GM23338 (cell line): Measurements from ENCODE around the gene PARD6B. TPM values are rescaled to one million over a fixed set of nuclear protein-coding genes. Genes with fewer than 3 reads are reported as not detected.
A peak's percentile ranks its signal among the peaks of the same experiment; 100 is the strongest.

Experiments used
- ATAC-seq: fragments of 200-7000 bp; cut with Tn5 transposase; 3 replicates; pipeline ENCODE4 v1.9.1; 2020
- DNase-seq: peaks from one replicate; pipeline ENCODE4 v3.0.0-alpha.2; 2015; ENCODE audit warnings: low spot score
- H2AFZ ChIP-seq: fragments of 200-600 bp; sonication (generic); 2 replicates; pipeline ENCODE4 v1.8.0; 2016; ENCODE audit warnings: antibody characterized with exemption, mild to moderate bottlenecking, moderate library complexity
- H3F3A ChIP-seq: fragments of 200-600 bp; sonication (generic); replicated peaks from 2 replicates; pipeline ENCODE4 v1.8.0; 2017; ENCODE audit warnings: antibody characterized with exemption, mixed run types, low read depth
- H3K27ac ChIP-seq: fragments of 200-600 bp; sonication (generic); 2 replicates; pipeline ENCODE4 v1.6.1; 2016; ENCODE audit warnings: low read depth
- H3K27me3 ChIP-seq: fragments of 200-600 bp; sonication (generic); 2 replicates; pipeline ENCODE4 v1.8.0; 2016; ENCODE audit warnings: mild to moderate bottlenecking, mixed run types, moderate library complexity; ENCODE audit not compliant: insufficient read depth
- H3K36me3 ChIP-seq: fragments of 200-600 bp; sonication (generic); 2 replicates; pipeline ENCODE4 v1.8.0; 2016; ENCODE audit warnings: mild to moderate bottlenecking; ENCODE audit not compliant: insufficient read depth
- H3K4me1 ChIP-seq: fragments of 200-600 bp; sonication (generic); 2 replicates; pipeline ENCODE4 v1.8.0; 2016; ENCODE audit warnings: mild to moderate bottlenecking, moderate library complexity; ENCODE audit not compliant: insufficient read depth
- H3K4me2 ChIP-seq: fragments of 200-600 bp; sonication (generic); 2 replicates; pipeline ENCODE4 v1.7.1; 2017; ENCODE audit warnings: mixed run types
- H3K4me3 ChIP-seq: fragments of 200-600 bp; sonication (generic); 2 replicates; pipeline ENCODE4 v1.6.1; 2016; ENCODE audit warnings: mixed run types
- H3K79me2 ChIP-seq: fragments of 200-600 bp; sonication (generic); replicated peaks from 2 replicates; pipeline ENCODE4 v1.8.0; 2017; ENCODE audit warnings: mild to moderate bottlenecking; ENCODE audit not compliant: insufficient read depth
- H3K9me2 ChIP-seq: fragments of 200-600 bp; sonication (generic); 2 replicates; pipeline ENCODE4 v1.8.0; 2017; ENCODE audit not compliant: insufficient read depth
- H4K20me1 ChIP-seq: fragments of 200-600 bp; sonication (generic); replicated peaks from 2 replicates; pipeline ENCODE4 v1.8.0; 2017; ENCODE audit warnings: mild to moderate bottlenecking; ENCODE audit not compliant: insufficient read depth
- H3K27ac Mint-ChIP-seq: 2 replicates; pipeline ENCODE4 v1.8.0; 2020; ENCODE audit warnings: inconsistent platforms, mild to moderate bottlenecking, moderate library complexity, mixed read lengths
- H3K27me3 Mint-ChIP-seq: 3 replicates; pipeline ENCODE4 v1.8.0; 2022; ENCODE audit warnings: low read depth, mild to moderate bottlenecking, moderate library complexity, mixed read lengths, inconsistent platforms; ENCODE audit not compliant: insufficient read depth, poor library complexity
- H3K36me3 Mint-ChIP-seq: 3 replicates; pipeline ENCODE4 v1.8.0; 2021; ENCODE audit warnings: low read depth, mild to moderate bottlenecking, inconsistent platforms, moderate library complexity, mixed read lengths
- H3K4me1 Mint-ChIP-seq: 3 replicates; pipeline ENCODE4 v1.8.0; 2020; ENCODE audit warnings: mild to moderate bottlenecking, inconsistent platforms, mixed read lengths
- H3K4me3 Mint-ChIP-seq: 3 replicates; pipeline ENCODE4 v1.8.0; 2021; ENCODE audit warnings: moderate library complexity, mild to moderate bottlenecking, inconsistent platforms, mixed read lengths
- H3K9me3 Mint-ChIP-seq: 3 replicates; pipeline ENCODE4 v1.8.0; 2020; ENCODE audit warnings: moderate library complexity, mild to moderate bottlenecking, inconsistent platforms, mixed read lengths
- CREB1 ChIP-seq: fragments of 250-450 bp; sonication (Bioruptor Pico); IDR thresholded peaks from 2 replicates; pipeline ENCODE4 v1.5.0; 2020; ENCODE audit warnings: low read depth, mild to moderate bottlenecking, moderate library complexity
- EZH2phosphoT487 ChIP-seq: fragments of 200-600 bp; sonication (generic); IDR thresholded peaks from one replicate; pipeline ENCODE4 v1.8.1; 2018; ENCODE audit warnings: antibody characterized with exemption; ENCODE audit not compliant: unreplicated experiment
- JUNB ChIP-seq: IDR thresholded peaks from one replicate; pipeline ENCODE4 v1.6.1; 2016; ENCODE audit warnings: antibody characterized with exemption; ENCODE audit not compliant: unreplicated experiment
- POLR2AphosphoS5 ChIP-seq: IDR thresholded peaks from 2 replicates; pipeline ENCODE4 v1.6.1; 2016; ENCODE audit warnings: antibody characterized with exemption, low read depth
- STAT1 ChIP-seq: IDR thresholded peaks from one replicate; pipeline ENCODE4 v1.6.1; 2016; ENCODE audit warnings: antibody characterized with exemption; ENCODE audit not compliant: unreplicated experiment
- ZNF114 ChIP-seq: fragments of 250-450 bp; sonication (Bioruptor Pico); IDR thresholded peaks from 2 replicates; pipeline ENCODE4 v1.5.0; 2020; ENCODE audit warnings: mild to moderate bottlenecking, moderate library complexity
- ZNF331 ChIP-seq: fragments of 250-450 bp; sonication (Bioruptor Pico); IDR thresholded peaks from 2 replicates; pipeline ENCODE4 v1.5.0; 2020; ENCODE audit warnings: low read depth, mild to moderate bottlenecking, moderate library complexity
- polyA plus RNA-seq: library from polyadenylated mRNA; unstranded; fragments of >200 nt; fragmentation: Nextera tagmentation; extraction: Ambion mirVana; gene quantifications from 2 replicates; pipeline ENCODE4 v1.2.1, GENCODE V29; 2016
- total RNA-seq: library from RNA; depleted of rRNA; stranded (reverse); fragments of >200 nt; shearing (Covaris generic); gene quantifications from 2 replicates; pipeline ENCODE4 v1.2.3, GENCODE V29; 2014
- TF ChIP-seq, protein P1 (sequence below), 2 experiments: fragments of 200-600 bp in 1 of 2; sonication (generic) in 1 of 2; conservative IDR thresholded peaks; 2 replicates each; pipeline versions ENCODE4 v1.5.1 to v1.6.1; 2016 to 2017; ENCODE audit warnings: antibody characterized with exemption in 2 of 2, low read depth in 2 of 2, mild to moderate bottlenecking in 2 of 2, moderate library complexity in 1 of 2
- TF ChIP-seq, protein P2 (sequence below): IDR thresholded peaks from 2 replicates; pipeline ENCODE4 v1.6.1; 2016; ENCODE audit warnings: antibody characterized with exemption
- TF ChIP-seq, protein P3 (sequence below): IDR thresholded peaks from one replicate; pipeline ENCODE4 v1.6.1; 2018; ENCODE audit warnings: antibody characterized with exemption; ENCODE audit not compliant: unreplicated experiment

PARD6B gene
- total and polyA plus RNA-seq, 2 experiments from 2014 or later = 23.5 to 29.2 TPM

GRCh38 chr20:50790651-50791277 lies 59.4 kb downstream of the PARD6B start:
- Histone ChIP-seq H3K27ac (peak overlapping the region; percentile 91), H3K79me2 (no peaks in the 10 kb centered on the region), H3K9me2 (no peaks in the 10 kb centered on the region), H3K4me3 (no peak overlapping the region), H3K4me1 (peaks cover 16% of the 10 kb centered on the region), H3K27me3 (0 out of 2 replicates have a peak, but pooled peaks cover under 1% of the 10 kb centered on the region), H3F3A (peaks cover 11% of the 10 kb centered on the region; the same call in 1 of the 2 replicates), H2AFZ (peak overlapping the region; percentile 97), H4K20me1 (no peaks in the 10 kb centered on the region), H3K4me2 (peak overlapping the region; percentile 71), H3K36me3 (no peaks in the 10 kb centered on the region)
- Mint-ChIP-seq H3K36me3 (no peaks in the 10 kb centered on the region), H3K4me3 (no peak overlapping the region), H3K4me1 (peaks cover 19% of the 10 kb centered on the region), H3K27me3 (peaks cover 10% of the 10 kb centered on the region), H3K27ac (no peak overlapping the region), H3K9me3 (no peaks in the 10 kb centered on the region; the same call in 2 of the 3 replicates)
- ATAC-seq = peak; percentile 74
- TF ChIP-seq POLR2AphosphoS5 = peak; percentile 63
- no peak for TF ChIP-seq ZNF331 (CRISPR knock-in tag)
- TF ChIP-seq, protein P1, sequence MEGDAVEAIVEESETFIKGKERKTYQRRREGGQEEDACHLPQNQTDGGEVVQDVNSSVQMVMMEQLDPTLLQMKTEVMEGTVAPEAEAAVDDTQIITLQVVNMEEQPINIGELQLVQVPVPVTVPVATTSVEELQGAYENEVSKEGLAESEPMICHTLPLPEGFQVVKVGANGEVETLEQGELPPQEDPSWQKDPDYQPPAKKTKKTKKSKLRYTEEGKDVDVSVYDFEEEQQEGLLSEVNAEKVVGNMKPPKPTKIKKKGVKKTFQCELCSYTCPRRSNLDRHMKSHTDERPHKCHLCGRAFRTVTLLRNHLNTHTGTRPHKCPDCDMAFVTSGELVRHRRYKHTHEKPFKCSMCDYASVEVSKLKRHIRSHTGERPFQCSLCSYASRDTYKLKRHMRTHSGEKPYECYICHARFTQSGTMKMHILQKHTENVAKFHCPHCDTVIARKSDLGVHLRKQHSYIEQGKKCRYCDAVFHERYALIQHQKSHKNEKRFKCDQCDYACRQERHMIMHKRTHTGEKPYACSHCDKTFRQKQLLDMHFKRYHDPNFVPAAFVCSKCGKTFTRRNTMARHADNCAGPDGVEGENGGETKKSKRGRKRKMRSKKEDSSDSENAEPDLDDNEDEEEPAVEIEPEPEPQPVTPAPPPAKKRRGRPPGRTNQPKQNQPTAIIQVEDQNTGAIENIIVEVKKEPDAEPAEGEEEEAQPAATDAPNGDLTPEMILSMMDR (conservative IDR thresholded peaks at IDR 0.05; ENCODE audit: low read depth in 2 of 2) = peak; percentile 60 to 81
- DNase-seq = peak; percentile 96

DNA sequence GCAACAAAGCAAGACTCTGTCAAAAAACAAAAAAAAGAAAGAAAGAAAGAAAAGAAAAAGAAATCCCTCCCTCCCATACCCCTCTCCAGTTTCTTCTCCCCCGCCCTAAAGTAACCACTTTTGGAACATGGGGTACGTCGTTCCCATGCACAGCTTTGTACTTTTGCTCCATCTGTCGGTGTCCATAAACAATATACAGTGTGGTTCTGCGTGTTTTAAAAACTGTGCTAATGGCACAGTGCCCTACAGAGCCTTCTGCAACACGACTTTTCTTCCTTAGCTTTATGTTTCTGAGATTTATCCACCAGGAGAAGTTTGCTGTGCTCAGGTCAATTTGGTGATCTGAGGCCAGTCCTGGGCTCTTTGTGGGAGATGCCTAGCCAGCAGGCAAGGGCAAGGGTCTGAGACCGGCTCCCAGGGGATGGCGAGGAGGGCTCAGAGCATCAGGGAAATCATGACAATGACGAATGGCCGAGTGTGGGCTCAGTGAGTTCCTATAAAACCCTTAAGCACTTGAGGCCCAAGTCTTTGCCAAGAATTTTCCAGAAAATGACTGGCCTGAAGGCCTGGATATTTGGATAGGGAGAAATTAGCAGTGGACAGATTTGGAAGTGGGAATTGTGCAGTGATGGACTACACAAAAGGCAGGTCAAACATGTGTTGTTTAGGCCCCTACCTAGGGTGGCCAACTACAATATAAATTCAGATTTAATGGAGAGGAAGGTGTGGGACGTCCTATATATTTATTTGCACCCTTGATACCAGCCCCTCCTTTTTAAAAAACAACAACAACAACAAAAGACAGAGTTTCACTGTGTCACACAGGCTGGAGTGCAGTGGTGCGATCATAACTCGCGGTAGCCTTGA lies 61.6 kb downstream of the PARD6B start:
- 0 out of 2 replicates have a peak overlapping the region, but pooled peaks have one; percentile 14 for H2AFZ ChIP-seq
- H3K27ac Mint-ChIP-seq = no peak overlapping the region
- no peak for TF ChIP-seq JUNB
- no peak for TF ChIP-seq STAT1
- no peak for TF ChIP-seq ZNF114 (CRISPR knock-in tag)
- TF ChIP-seq POLR2AphosphoS5 = no peak
- no peak for TF ChIP-seq EZH2phosphoT487
- no peak for TF ChIP-seq CREB1 (CRISPR knock-in tag)
- TF ChIP-seq, protein P2, sequence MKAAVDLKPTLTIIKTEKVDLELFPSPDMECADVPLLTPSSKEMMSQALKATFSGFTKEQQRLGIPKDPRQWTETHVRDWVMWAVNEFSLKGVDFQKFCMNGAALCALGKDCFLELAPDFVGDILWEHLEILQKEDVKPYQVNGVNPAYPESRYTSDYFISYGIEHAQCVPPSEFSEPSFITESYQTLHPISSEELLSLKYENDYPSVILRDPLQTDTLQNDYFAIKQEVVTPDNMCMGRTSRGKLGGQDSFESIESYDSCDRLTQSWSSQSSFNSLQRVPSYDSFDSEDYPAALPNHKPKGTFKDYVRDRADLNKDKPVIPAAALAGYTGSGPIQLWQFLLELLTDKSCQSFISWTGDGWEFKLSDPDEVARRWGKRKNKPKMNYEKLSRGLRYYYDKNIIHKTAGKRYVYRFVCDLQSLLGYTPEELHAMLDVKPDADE = no peak
- TF ChIP-seq, protein P1 (conservative IDR thresholded peaks at IDR 0.05; ENCODE audit: low read depth in 2 of 2) = no peak
- TF ChIP-seq, protein P3, sequence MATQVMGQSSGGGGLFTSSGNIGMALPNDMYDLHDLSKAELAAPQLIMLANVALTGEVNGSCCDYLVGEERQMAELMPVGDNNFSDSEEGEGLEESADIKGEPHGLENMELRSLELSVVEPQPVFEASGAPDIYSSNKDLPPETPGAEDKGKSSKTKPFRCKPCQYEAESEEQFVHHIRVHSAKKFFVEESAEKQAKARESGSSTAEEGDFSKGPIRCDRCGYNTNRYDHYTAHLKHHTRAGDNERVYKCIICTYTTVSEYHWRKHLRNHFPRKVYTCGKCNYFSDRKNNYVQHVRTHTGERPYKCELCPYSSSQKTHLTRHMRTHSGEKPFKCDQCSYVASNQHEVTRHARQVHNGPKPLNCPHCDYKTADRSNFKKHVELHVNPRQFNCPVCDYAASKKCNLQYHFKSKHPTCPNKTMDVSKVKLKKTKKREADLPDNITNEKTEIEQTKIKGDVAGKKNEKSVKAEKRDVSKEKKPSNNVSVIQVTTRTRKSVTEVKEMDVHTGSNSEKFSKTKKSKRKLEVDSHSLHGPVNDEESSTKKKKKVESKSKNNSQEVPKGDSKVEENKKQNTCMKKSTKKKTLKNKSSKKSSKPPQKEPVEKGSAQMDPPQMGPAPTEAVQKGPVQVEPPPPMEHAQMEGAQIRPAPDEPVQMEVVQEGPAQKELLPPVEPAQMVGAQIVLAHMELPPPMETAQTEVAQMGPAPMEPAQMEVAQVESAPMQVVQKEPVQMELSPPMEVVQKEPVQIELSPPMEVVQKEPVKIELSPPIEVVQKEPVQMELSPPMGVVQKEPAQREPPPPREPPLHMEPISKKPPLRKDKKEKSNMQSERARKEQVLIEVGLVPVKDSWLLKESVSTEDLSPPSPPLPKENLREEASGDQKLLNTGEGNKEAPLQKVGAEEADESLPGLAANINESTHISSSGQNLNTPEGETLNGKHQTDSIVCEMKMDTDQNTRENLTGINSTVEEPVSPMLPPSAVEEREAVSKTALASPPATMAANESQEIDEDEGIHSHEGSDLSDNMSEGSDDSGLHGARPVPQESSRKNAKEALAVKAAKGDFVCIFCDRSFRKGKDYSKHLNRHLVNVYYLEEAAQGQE = no peak

More for the DNA sequence above, 61.6 kb downstream of the PARD6B start:
- Histone ChIP-seq H3K4me1 (peaks cover 16% of the 10 kb centered on the region), H3F3A (peaks cover 14% of the 10 kb centered on the region; the same call in 1 of the 2 replicates), H3K27ac (no peak overlapping the region), H3K27me3 (0 out of 2 replicates have a peak, but pooled peaks cover 4% of the 10 kb centered on the region), H3K4me3 (no peak overlapping the region), H4K20me1 (no peaks in the 10 kb centered on the region; the same call in 1 of the 2 replicates), H3K79me2 (peaks cover 9% of the 10 kb centered on the region), H3K36me3 (no peaks in the 10 kb centered on the region), H3K9me2 (no peaks in the 10 kb centered on the region), H3K4me2 (no peak overlapping the region)
- Mint-ChIP-seq H3K9me3 (no peaks in the 10 kb centered on the region; the same call in 2 of the 3 replicates), H3K27me3 (peaks cover 12% of the 10 kb centered on the region), H3K4me3 (no peak overlapping the region), H3K36me3 (no peaks in the 10 kb centered on the region), H3K4me1 (peaks cover 19% of the 10 kb centered on the region)
- DNase-seq = no peak
- no peak for ATAC-seq
